HEK293 (cell line): Measurements from ENCODE around the gene ADAMTS17.

ENCODE experiments used
- CTCF ChIA-PET: fragments of 350-600 bp; formaldehyde crosslinking; extraction: SDS; loops from one replicate; lab custom pipeline; 2021; ENCODE audit warnings: antibody characterized with exemption; lab: Yijun Ruan, JAX
- POLR2A ChIA-PET: fragments of 300-600 bp; formaldehyde crosslinking; extraction: SDS; loops from one replicate; lab custom pipeline; 2020; ENCODE audit warnings: antibody characterized with exemption, inconsistent platforms; lab: Yijun Ruan, JAX
- H3K27ac ChIP-seq: fragments of 200-500 bp; sonication (Bioruptor generic); 2 replicates; pipeline ENCODE4 v1.5.1; 2014; ENCODE audit warnings: low read depth, low read length, control low read depth, inconsistent platforms; ENCODE audit errors: extremely low read depth
- H3K36me3 ChIP-seq, 2 experiments: fragments of 200-500 bp in 1 of 2; sonication (Bioruptor generic) in 1 of 2; 1 replicate in 1 of 2; 2 replicates in 1 of 2; pipeline ENCODE4 v1.5.1; 2014 to 2017; ENCODE audit warnings: inconsistent platforms in 2 of 2, low read length in 2 of 2; ENCODE audit not compliant: control insufficient read depth in 2 of 2, insufficient read depth in 1 of 2
- H3K4me1 ChIP-seq: fragments of 200-500 bp; sonication (Bioruptor generic); 2 replicates; pipeline ENCODE4 v1.5.1; 2014; ENCODE audit warnings: mild to moderate bottlenecking, low read length, inconsistent platforms; ENCODE audit not compliant: control insufficient read depth, insufficient read depth
- H3K4me3 ChIP-seq: 2 replicates; pipeline ENCODE4 v1.5.1; 2011; ENCODE audit warnings: low read depth, mild to moderate bottlenecking, control low read depth, low read length, moderate library complexity
- H3K9me3 ChIP-seq: fragments of 200-500 bp; sonication (Bioruptor generic); 2 replicates; pipeline ENCODE4 v1.5.1; 2014; ENCODE audit warnings: low read depth, low read length, inconsistent platforms; ENCODE audit not compliant: control insufficient read depth, insufficient read depth
- BCL11B ChIP-seq: fragments of 450-650 bp; formaldehyde crosslinking; IDR thresholded peaks from 2 replicates; pipeline ENCODE4 v1.5.1; 2016; ENCODE audit warnings: low read depth, missing biosample characterization, missing genetic modification characterization
- HOXA7 ChIP-seq: sonication (generic); formaldehyde crosslinking; IDR thresholded peaks from 2 replicates; pipeline ENCODE4 v1.8.1; 2022; ENCODE audit warnings: missing genetic modification reagents, borderline replicate concordance
- HOXC10 ChIP-seq: sonication (generic); formaldehyde crosslinking; IDR thresholded peaks from 2 replicates; pipeline ENCODE4 v1.8.1; 2023; ENCODE audit warnings: mild to moderate bottlenecking, missing genetic modification reagents
- PRDM2 ChIP-seq: fragments of 450-650 bp; formaldehyde crosslinking; IDR thresholded peaks from 2 replicates; pipeline ENCODE4 v1.5.1; 2016; ENCODE audit warnings: missing biosample characterization, missing genetic modification characterization, borderline replicate concordance
- ZBTB44 ChIP-seq: fragments of 450-650 bp; IDR thresholded peaks from 2 replicates; pipeline ENCODE4 v1.5.1; 2018; ENCODE audit warnings: missing biosample characterization, mild to moderate bottlenecking, missing genetic modification characterization
- ZNF114 ChIP-seq: fragments of 450-650 bp; formaldehyde crosslinking; IDR thresholded peaks from 2 replicates; pipeline ENCODE4 v1.5.0; 2017; ENCODE audit warnings: missing biosample characterization, missing genetic modification characterization
- ZNF169 ChIP-seq: fragments of 450-650 bp; formaldehyde crosslinking; IDR thresholded peaks from 2 replicates; pipeline ENCODE4 v1.5.1; 2016; ENCODE audit warnings: missing biosample characterization, missing genetic modification characterization
- ZNF19 ChIP-seq: fragments of 450-650 bp; formaldehyde crosslinking; IDR thresholded peaks from 2 replicates; pipeline ENCODE4; 2016; ENCODE audit warnings: missing biosample characterization, missing genetic modification characterization, low read depth
- ZNF221 ChIP-seq: fragments of 450-650 bp; formaldehyde crosslinking; IDR thresholded peaks from 2 replicates; pipeline ENCODE4 v1.5.1; 2017; ENCODE audit warnings: missing biosample characterization, missing genetic modification characterization, borderline replicate concordance
- ZNF292 ChIP-seq: fragments of 450-650 bp; formaldehyde crosslinking; IDR thresholded peaks from 2 replicates; pipeline ENCODE4 v1.5.1; 2016; ENCODE audit warnings: low read depth, missing biosample characterization, missing genetic modification characterization, borderline replicate concordance
- ZNF350 ChIP-seq: fragments of 450-650 bp; formaldehyde crosslinking; IDR thresholded peaks from 2 replicates; pipeline ENCODE4 v1.5.0; 2017; ENCODE audit warnings: missing biosample characterization, mild to moderate bottlenecking, missing genetic modification characterization
- ZNF398 ChIP-seq: fragments of 450-650 bp; formaldehyde crosslinking; IDR thresholded peaks from 2 replicates; pipeline ENCODE4 v1.5.1; 2017; ENCODE audit warnings: missing biosample characterization, missing genetic modification characterization
- ZNF48 ChIP-seq: fragments of 450-650 bp; formaldehyde crosslinking; IDR thresholded peaks from 2 replicates; pipeline ENCODE4 v1.5.1; 2016; ENCODE audit warnings: missing biosample characterization, missing genetic modification characterization
- ZNF558 ChIP-seq: fragments of 450-650 bp; formaldehyde crosslinking; IDR thresholded peaks from 2 replicates; pipeline ENCODE4 v1.5.1; 2016; ENCODE audit warnings: missing biosample characterization, missing genetic modification characterization
- ZNF623 ChIP-seq: fragments of 450-650 bp; formaldehyde crosslinking; IDR thresholded peaks from 2 replicates; pipeline ENCODE4 v1.5.1; 2016; ENCODE audit warnings: missing biosample characterization, missing genetic modification characterization
- ZNF658 ChIP-seq: fragments of 450-650 bp; formaldehyde crosslinking; IDR thresholded peaks from 2 replicates; pipeline ENCODE4; 2016; ENCODE audit warnings: missing biosample characterization, missing genetic modification characterization
- ZNF704 ChIP-seq: fragments of 450-650 bp; formaldehyde crosslinking; IDR thresholded peaks from 2 replicates; pipeline ENCODE4 v1.5.1; 2016; ENCODE audit warnings: missing biosample characterization, missing genetic modification characterization
- ZNF747 ChIP-seq: fragments of 450-650 bp; formaldehyde crosslinking; IDR thresholded peaks from 2 replicates; pipeline ENCODE4 v1.5.1; 2016; ENCODE audit warnings: missing biosample characterization, missing genetic modification characterization
- ZSCAN30 ChIP-seq: fragments of 450-650 bp; IDR thresholded peaks from 2 replicates; pipeline ENCODE4 v1.5.1; 2018; ENCODE audit warnings: missing biosample characterization, mild to moderate bottlenecking, missing genetic modification characterization, moderate library complexity

Gene ADAMTS17

GRCh38 chr15:100256101-100256969, 85.4 kb downstream of the ADAMTS17 start:
- Histone ChIP-seq H3K9me3 (no peaks in the 10 kb centered on the region), H3K4me3 (no peak overlapping the region), H3K27ac (no peak overlapping the region), H3K36me3 (peaks cover 8 to 19% of the 10 kb centered on the region in 2 experiments; a peak in 2 of 3 replicates), H3K4me1 (no peaks in the 10 kb centered on the region)
- POLR2A ChIA-PET, result no interaction called here
- TF ChIP-seq ZNF19 (tag by site-specific recombination), result no peak
- no peak for TF ChIP-seq ZNF114
- TF ChIP-seq ZBTB44, result no peak
- TF ChIP-seq HOXC10, result no peak
- TF ChIP-seq ZNF221 (tag by site-specific recombination), result no peak
- no peak for TF ChIP-seq ZNF558 (tag by site-specific recombination)
- no peak for TF ChIP-seq ZNF169
- no peak for TF ChIP-seq ZSCAN30 (tag by site-specific recombination)
- no peak for TF ChIP-seq ZNF48 (tag by site-specific recombination)
- no peak for TF ChIP-seq ZNF623 (tag by site-specific recombination)
- no peak for TF ChIP-seq ZNF704
- CTCF ChIA-PET, result interaction anchor here (0.6 kb wide), 1 partner anchor 1310 kb away, joined by 3 read pairs; no protein-coding TSS in a partner anchor

GRCh38 chr15:100255644-100256043, 86.1 kb downstream of the ADAMTS17 start:
- CTCF ChIA-PET, result no interaction called here
- POLR2A ChIA-PET, result no interaction called here

More at GRCh38 chr15:100255644-100256043, 86.1 kb downstream of the ADAMTS17 start:
- peaks cover 8 to 14% of the 10 kb centered on the region in 2 experiments; a peak in 2 of 3 replicates for H3K36me3 ChIP-seq
- H3K9me3 ChIP-seq, result no peaks in the 10 kb centered on the region
- TF ChIP-seq BCL11B (tag by site-specific recombination), result no peak
- TF ChIP-seq ZNF658 (tag by site-specific recombination), result no peak
- no peak for TF ChIP-seq ZNF292 (tag by site-specific recombination)
- TF ChIP-seq ZNF114, result no peak
- TF ChIP-seq HOXA7, result no peak
- TF ChIP-seq ZNF350 (tag by site-specific recombination), result no peak
- no peak for TF ChIP-seq PRDM2 (tag by site-specific recombination)
- TF ChIP-seq ZNF747, result no peak
- TF ChIP-seq ZNF398 (tag by site-specific recombination), result no peak
- TF ChIP-seq, all 188 proteins: peak for 0
- no peak overlapping the region for H3K4me3 ChIP-seq
- no peaks in the 10 kb centered on the region for H3K4me1 ChIP-seq
- H3K27ac ChIP-seq, result no peak overlapping the region
